ENCODE measurements around the gene ATP1B2. TPM values are rescaled to one million over a fixed set of nuclear protein-coding genes. Genes with fewer than 3 reads are reported as not detected.
"Not testable (repeated sequence)": the region's sequence is repeated elsewhere in the genome, so short reads cannot be mapped to it uniquely, and the experiment has no call there.

Gene ATP1B2, protein sequence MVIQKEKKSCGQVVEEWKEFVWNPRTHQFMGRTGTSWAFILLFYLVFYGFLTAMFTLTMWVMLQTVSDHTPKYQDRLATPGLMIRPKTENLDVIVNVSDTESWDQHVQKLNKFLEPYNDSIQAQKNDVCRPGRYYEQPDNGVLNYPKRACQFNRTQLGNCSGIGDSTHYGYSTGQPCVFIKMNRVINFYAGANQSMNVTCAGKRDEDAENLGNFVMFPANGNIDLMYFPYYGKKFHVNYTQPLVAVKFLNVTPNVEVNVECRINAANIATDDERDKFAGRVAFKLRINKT
- total RNA-seq, result 1.4 TPM
- long read RNA-seq, result 0 reads

DNA sequence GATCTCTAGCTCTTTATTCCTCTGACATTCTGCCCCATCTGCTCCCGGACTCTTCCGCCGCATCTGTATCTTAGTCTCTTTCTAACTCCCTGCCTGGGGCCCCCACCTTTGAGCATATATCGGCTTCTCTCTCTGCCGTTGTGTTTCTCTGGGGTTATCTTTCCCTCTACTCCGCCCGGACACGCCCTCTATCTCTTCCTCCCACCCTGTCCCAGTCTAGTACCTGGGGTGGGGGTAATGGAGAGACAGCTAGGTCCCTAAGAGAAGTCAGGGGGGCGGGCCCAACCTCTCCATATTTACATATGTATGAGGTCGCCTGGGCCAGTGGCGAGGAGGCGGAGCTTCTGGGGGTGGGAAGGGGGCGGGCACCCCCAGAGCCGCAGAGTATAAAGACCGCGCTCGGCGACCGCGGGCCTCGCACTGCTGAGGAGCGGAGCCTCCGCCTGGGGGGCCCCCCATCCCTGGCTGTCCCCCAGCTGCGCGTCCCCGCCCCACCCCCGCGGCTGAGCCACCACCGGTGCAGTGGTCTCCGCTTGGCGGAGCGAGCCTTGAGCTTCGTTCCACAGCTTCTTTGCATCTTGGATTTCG, at the start of gene ATP1B2:
ATP1B2 (plus strand) TSS at position 418 of the 588 bp plus-strand sequence. CDS start 593 bp downstream, outside the sequence.
- DNase-seq (ENCODE audit: low spot score), result no peak

DNA sequence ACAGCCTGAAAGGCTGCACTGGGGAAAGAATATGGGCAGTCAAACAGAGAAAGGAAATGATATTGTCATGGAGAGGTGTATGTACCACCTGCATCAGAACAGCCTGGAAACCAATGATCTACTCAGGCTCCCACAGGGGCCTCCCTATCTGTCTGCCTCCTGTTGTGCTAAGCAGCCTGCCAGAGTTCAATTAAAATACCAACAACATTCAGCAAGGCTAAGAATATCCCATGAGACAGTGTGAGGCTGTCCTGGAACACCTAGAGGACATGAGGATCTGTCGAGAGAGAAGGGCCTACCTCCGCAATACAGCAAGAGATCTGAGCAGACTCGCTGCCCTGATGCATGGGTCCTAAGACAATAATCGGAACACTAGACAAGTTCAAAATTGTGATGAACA, 44.4 kb upstream of the ATP1B2 start:
- DNase-seq (ENCODE audit: low spot score), result no peak

DNA sequence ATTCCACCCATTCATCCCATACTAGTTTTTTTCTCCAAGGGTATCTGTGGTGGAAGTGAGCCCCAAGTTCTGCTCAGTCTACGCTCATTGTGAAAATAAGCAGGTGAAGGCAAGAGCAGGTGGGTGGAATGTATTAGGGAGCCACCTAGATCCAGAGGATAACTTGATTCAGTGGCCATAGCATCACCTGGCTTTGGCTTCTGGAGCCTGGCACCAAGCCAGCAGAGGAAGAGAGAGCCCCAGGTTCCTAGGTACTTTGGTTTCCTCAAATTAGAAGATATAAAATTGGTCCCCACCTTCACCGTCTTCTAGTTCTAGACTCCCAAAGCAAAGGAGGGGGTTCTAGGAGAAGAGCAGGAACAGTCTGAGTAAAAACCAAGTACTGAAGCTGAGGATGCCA, 40.1 kb upstream of the ATP1B2 start:
- DNase-seq (ENCODE audit: low spot score), result no peak

DNA sequence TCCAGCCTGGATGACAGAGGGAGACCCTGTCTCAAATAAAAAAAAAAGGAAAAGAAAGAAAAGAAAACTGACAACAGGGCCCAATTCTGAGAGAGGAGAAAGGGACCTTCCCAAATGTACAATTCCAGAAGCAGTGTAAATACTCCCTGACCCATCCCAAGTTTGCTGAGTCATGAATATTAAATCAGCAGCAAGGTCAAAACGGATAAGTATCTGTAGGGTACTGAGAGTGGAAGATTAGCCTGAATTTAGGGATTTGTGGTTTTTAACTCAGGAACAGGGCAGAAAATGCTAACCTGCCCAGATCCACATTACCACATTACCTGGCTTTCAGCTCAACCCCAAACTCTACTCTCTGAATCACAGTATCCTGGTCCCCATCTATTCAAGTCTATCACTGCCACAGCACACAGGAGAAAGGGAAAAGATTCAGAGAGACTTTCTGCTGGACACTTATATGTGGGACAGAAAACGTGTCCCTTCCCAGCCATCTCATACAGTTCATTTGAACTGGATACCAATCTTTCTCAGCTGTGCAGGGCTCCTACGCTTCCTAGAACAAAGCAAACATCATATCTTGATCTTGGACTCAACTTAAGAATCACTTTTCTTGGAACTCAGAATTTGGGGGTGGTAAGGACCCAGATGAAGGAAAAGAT, 39.0 kb upstream of the ATP1B2 start:
- DNase-seq (ENCODE audit: low spot score), result no peak

DNA sequence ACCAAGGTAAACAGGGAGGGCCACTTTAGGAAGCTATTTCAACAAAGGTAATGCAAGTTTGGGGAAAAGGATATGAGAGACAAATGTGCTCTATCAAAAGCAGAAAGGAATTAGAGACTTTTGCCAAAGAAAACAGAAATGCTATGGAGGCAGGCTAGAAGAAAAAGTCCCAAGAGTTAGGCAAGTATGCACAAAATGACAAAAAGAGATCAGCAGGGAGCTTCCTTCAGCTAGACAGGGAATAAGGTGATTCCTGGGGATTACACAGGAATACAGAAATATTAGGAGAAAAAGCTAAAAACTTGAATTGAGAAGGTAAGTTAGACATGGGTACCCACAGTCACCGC, 38.5 kb upstream of the ATP1B2 start:
- DNase-seq (ENCODE audit: low spot score), result no peak

DNA sequence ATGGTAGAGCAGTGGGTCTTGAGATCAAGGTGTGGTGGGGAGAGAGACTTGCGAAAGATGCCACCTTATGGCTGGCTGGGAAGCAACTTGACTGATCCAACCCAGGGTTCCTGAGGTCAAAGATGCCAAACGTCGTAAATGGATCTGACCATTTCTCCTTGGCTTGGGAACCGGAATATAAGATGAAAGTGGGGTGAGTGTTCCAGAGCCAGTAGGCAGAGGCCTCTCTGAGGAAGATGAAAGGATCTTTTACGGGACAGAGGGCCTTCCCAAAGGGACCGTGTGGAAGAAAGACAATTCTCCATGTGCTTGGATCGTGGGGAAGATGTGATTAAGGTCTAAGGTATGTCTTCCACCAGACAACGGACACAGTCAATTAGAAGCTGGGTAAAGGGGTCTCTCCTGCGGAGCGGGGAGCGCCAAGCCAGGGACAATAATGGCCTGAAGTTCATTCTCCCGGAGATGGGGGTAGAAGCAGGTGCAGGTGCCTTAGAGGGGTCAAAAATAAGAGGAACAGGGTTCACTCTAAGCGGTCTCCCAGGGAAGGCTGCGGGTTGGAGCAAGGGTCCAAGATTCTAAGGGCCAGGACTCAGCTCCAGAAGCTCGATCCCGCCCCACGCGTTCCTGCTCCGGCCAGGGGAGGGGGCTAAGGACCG, 36.8 kb upstream of the ATP1B2 start:
- no peak for DNase-seq (ENCODE audit: low spot score)

DNA sequence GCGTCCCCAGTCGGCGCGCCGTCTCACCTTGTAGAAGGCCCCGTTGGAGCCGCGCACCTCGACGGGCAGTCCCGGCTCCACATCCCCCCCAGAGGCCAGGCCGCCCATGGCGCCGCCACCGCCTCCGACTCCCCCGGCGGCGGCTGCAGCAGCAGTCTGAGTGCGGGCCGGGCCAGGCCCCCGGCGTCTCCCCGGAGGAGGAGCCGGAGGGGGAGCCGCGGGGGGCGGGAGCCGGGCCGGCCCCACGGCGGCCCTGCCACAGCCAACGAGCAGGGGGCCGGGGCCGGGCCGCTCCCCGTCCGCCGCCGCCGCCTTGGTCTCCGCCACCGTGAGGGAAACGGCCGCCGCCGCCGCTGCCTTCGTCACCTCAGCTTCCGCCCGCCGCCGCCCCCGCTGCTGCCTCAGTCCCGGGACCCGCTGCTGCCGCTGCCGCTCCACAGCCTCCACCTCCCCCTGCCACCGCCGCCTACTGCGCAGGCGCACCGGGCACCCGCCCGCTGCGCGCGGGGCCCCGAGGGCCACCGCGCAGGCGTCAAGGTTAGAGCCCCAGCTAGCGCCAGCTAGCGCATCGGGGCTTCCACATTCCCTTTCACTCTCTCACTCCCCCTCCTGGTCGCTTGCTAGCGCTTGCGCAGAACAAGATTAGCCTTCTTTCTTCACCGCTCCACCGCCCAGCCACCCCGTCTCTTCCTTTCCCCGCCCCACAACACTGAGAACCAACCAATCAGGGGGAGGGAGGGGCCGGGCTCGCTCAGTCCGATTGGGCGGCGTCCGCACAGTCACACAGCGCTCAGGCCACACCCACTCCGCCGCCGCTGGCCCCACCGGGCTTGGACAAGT, 36.1 kb upstream of the ATP1B2 start, which contains the start of gene FXR2:
FXR2 (minus strand) TSS at position 473 of the 840 bp plus-strand sequence; CDS start at position 108, 365 bp downstream.
- peak; percentile 100 for DNase-seq (ENCODE audit: low spot score)

DNA sequence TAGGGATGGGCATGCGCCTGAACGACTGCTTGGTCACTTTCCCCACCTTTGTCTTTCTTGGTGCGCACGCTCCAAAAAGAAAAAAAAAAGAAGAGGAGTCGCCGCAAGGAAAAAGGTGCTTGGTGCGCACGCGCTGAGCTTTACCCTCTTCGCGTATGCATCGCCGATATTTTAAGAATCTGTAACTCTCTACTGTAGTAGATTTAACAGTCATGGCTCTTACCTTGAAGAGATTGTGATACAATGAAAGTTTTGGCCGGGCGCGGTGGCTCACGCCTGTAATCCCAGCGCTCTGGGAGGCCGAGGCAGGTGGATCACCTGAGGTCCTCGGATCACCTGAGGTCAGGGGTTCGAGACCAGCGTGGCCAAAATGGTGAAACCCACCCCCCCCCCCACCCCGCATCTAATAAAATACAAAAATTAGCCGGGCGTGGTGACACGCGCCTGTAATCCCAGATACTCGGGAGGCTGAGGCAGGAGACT, 35.4 kb upstream of the ATP1B2 start:
- DNase-seq (ENCODE audit: low spot score), result no peak

DNA sequence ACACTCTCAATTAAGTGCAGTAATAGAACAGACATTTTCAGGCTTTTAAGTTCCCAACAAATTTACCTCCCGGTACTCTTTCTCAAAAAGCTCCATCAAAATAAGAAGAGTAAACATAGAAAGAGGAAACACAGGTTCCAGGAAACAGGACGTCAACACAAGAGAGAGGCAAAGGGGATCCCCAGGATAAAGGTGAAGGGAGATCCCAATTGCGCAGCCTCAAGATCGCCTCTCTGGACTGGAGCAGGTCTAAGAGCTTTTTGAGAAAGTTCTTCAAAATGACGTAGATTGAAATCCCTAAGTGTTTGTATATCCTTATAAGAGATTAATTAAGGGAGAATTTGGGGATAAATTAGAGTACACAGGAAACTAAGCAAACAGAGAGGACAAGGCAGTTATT, 32.1 kb upstream of the ATP1B2 start:
- no peak for DNase-seq (ENCODE audit: low spot score)

DNA sequence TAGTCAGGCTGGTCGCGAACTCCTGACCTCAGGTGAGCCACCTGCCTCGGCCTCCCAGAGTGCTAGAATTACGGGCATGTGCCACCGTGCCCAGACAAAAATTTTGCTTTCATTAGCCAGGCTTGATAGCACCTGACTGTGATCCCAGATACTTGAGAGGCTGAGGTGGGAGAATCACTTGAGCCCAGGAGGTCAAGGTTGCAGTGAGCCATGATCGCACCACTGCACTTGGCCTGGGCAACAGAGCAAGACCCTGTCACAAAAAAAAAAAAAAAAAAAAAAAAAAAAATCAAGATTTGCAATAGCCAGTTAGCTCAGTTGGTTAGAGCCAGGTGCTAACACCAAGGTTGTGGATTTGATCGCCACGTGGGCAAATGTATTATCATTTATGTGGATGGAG, 29.9 kb upstream of the ATP1B2 start:
- no peak for DNase-seq (ENCODE audit: low spot score)

DNA sequence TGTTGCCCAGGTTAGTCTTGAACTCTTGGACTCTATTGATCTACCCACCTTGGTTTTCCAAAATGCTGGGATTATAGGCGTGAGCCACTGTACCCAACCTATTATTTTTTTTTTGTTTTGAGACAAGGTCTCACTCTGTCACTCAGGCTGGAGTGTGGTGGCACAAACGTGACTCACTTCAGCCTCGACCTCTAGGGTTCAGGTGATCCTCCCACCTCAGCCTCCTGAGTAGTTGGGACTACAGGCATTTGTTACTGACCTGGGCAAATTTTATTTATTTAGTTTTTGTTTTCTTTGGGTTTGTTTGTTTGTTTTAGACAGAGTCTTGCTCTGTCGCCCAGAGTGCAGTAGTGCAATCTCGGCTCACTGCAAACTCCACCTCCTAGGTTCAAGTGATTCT, 27.1 kb upstream of the ATP1B2 start:
- no peak for DNase-seq (ENCODE audit: low spot score)

DNA sequence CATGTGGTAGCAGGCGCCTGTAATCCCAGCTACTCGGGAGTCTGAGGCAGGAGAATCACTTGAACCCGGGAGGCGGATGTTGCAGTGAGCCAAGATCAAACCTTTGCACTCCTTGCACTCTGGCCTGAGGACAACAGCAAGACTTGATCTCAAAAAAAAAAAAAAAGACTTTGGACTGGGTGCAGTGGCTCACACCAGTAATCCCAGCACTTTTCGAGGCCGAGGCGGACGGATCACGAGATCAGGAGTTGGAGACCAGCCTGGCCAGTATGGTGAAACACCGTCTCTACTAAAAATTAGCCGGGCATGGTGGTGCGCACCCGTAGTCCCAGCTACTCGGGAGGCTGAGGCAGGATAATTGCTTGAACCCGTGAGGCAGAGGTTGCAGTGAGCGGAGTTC, 25.0 kb upstream of the ATP1B2 start:
- not testable (repeated sequence) for DNase-seq (ENCODE audit: low spot score)

DNA sequence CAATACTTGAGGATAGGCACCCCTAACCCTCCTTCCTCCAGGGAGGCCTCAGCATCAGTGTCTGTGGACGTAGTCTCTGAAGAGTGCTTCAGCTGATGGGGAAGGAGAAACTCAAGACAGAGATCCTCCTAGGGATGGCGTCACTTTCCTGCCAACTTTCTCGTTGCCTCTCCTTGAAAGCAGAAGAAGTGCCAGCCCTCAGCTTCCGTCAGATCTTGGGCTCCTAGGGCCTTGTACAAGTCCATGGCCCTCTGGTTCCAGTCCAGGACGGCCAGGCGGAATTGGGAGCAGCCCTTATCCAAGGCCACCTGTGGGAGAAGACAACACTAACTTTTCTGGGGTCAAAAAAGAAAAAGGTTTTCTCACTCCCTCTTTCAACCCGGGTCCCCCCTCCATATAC, 24.4 kb upstream of the ATP1B2 start:
- no peak for DNase-seq (ENCODE audit: low spot score)

DNA sequence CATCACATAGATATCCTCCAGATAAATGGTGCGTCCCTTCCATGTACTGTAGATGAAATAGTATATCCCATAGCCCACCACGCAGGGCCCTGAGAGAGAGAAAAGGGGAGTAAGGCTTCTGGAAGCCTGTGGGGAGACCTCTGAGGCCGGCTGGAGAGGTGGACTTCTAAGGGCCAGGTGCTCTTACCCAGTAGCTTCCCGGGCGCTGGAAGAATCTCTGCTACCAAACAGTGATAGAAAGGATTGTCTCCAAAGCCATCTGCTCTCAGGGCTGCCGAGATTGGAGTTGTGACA, 23.8 kb upstream of the ATP1B2 start:
- no peak for DNase-seq (ENCODE audit: low spot score)

DNA sequence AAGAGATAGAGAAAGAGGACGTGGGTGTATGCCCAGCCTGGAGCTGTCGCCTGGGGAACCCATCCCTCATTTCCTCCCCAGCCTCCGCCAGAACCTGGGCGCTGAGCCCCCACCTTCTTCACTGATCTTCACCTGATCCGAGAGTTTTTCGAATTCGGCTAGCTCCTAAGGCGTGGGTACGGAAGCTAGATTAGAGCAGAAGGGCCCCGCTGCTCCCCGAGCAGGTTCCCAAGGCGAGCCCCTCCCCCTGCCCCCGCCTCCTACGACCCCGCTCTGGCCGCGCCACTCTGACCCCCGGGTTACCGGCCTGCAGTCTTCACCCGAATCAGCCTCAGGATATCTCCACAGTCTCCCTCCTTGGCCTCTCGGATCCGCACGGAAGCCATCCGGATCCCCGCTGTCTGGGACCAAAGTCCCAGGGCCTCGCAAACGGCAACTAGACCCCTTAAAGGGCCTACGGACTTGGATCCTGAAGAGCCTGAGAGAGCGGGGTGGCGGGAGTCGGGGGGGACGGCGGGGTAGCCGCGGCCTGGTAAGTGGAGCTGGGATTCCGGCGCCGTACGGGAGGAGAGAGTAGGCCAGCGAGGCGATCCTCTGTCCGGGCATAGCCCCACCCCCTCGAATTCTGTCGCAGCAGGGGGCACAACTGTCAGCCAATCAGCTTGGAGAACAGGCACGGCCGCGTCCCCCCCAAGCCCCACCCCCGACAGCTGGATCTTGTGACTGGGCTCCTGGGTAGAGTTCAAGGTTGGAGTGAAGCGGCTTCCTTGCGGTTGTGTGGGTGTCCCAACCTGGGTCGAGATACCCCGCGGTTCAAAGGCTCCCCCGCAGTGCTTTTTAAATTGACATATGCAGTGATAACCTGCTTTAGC, 23.2 kb upstream of the ATP1B2 start, which contains the start of gene SAT2:
SAT2 (minus strand) TSS at position 572 of the 872 bp plus-strand sequence; CDS start at position 386, 186 bp downstream.
- DNase-seq (ENCODE audit: low spot score), result peak; percentile 96

DNA sequence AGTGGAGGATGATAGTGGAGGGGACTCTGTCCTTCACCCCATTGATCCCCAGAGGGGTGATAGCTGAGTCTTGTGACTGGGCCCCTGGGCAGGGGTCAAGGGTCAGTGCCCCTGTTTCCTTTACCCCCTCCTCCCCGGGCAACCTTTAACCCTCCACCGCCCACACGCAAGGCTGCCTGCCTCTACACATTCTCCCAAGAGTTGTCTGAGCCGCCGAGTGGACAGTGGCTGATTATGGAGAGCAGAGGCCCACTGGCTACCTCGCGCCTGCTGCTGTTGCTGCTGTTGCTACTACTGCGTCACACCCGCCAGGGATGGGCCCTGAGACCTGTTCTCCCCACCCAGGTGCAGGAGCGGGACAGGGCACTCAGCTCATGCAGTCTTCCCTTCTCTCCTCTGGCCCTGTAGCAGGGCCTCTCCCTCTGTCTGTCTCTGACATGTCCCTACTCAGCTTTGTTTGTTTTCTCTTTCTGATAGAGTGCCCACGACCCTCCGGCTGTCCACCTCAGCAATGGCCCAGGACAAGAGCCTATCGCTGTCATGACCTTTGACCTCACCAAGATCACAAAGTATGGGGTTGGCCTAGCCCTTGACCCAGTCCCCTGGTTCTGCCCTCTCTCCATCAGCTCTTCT, 20.7 kb upstream of the ATP1B2 start, which contains the start of gene SHBG:
SHBG (plus strand) TSS at position 197 of the 633 bp plus-strand sequence; CDS start at position 235, 38 bp downstream.
- DNase-seq (ENCODE audit: low spot score), result no peak

DNA sequence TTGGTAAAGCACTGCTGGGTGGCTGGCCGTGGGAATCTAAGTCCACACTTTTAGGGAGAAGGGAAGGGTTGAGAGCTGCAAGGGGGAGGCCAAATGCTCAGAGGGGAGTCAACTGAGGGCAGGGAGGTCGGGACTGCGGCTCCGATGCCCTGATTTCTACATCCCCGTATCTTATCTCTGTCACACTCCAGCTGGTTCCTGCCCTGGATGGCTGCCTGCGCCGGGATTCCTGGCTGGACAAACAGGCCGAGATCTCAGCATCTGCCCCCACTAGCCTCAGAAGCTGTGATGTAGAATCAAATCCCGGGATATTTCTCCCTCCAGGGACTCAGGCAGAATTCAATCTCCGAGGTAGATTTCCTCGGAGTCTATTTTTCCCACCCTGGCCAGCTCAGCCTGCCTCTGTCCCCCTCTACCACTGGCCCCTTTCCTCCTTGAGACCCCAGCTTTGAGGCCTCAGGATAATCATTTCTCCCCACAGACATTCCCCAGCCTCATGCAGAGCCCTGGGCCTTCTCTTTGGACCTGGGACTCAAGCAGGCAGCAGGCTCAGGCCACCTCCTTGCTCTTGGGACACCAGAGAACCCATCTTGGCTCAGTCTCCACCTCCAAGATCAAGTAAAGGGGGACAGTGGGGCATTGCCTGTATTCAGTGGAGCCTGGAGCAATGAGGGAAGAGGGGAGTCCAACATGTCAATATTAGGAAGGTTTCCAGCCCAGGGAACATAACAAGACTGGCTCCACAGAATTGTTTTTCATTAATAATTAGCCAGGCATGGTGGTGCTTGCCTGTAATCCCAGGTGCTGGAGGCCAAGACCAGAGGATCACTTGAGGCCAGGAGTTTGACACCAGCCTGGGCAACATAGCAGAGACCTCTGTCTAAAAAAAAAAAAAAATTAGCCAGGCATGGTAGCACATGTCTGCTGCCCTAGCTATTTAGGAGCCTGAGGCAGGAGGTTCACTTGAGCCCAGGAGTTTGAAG, 19.0 kb upstream of the ATP1B2 start:
- DNase-seq (ENCODE audit: low spot score), result no peak

DNA sequence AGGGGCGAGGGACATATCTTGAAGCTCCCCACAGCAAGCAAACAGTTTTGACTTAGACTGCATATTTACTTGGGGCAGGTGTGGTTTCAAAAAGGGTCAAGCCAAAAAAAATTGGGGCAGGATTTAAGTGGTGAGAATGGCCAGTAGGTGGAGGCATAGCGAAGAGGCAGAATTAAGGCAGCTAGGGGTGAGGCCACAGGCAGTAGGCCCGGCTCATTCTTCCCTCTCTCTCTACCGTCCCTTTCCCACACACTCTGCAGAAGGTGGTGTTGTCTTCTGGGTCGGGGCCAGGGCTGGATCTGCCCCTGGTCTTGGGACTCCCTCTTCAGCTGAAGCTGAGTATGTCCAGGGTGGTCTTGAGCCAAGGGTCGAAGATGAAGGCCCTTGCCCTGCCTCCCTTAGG, 18.2 kb upstream of the ATP1B2 start:
- no peak for DNase-seq (ENCODE audit: low spot score)

Data from mesenteric fat pad (tissue), 1 donor.